ENCODE measurements around the gene NEAT1.

Gene NEAT1

DNA sequence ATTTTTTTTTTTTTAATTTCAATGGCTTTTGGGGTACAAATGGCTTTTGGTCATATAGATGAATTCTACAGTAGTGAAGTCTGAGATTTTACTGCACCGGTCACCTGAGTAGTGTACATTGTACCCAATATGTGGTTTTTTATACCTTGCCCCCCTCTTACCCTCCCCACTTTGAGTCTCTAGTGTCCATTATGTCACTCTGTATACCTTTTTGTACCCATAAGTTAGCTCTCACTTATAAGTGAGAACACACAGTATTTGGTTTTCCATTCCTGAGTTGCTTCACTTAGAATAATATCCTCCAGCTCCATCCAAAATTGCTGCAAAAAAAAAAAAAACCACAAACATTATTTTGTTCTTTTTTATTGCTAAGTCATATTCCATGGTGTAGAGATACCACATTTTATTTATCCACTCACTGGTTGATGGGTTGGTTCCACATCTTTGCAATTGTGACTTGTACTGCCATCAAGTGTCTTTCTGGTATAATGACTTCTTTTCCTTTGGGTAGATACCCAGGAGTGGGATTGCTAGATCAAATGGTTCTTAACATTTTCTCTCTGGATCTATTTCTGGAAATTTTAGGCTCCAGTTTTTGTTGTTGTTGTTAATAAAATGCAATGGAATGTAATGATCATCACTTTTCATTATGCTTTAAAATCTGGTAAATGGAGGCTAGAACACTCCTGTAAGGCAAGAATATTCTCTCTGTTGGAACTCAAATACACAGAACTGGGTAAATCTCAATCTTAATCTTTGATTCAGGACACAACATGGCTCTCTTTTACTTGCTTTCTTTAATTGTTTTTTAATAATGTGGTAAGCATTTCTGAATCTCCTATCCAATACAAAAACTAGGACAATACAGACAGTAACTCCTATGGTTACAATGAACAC is 10.3 kb downstream of the NEAT1 start:
- in situ Hi-C loops (cut with MboI; ENCODE audit: low sequenced_read_pairs) = no loop called here

DNA sequence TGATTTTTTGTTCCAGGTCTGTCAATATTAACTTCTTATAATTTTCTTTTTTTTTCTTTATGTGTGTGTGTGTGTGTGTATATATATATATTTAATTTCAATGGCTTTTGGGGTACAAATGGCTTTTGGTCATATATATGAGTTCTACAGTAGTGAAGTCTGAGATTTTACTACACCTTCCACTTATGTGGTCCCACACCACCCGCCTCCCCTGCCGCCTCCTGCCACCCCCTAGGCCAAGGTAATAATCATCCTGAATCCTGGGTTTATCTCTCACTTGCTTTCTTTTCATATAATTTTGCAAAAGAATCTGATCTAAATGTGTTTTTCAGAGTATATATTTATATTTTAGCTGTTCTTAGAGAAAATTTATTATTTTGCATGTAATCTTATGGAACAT is 11.1 kb downstream of the NEAT1 start:
- in situ Hi-C loops (cut with MboI; ENCODE audit: low sequenced_read_pairs) = no loop called here

DNA sequence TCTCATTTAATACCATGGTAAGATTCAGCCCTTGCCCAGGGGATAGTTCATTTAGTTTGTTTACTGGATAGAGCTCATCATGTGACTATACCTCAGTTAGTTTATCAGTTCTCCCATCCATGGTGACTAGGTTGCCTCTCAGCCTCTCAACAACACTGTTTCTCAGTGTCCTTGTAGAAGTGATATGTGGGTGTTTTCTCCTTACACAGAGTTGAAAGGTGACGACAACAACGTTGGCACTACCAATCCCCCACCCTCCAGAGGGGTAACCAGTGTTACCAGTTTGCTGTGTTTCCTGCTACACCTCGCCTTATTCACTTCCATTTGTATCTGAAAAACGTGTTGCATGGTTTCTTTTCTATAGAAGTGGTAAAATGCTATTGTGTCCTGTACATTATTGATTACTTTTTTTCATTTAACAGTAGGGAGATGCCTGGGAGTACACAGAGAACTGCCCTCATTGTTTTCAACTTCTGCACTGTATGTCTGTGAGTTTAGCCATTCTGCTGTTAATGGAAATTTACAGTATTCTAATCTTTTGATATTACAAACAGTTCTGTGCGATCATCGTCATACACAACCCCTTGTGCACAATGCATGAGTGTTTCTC is 11.6 kb downstream of the NEAT1 start:
- in situ Hi-C loops (cut with MboI; ENCODE audit: low sequenced_read_pairs) = no loop called here

DNA sequence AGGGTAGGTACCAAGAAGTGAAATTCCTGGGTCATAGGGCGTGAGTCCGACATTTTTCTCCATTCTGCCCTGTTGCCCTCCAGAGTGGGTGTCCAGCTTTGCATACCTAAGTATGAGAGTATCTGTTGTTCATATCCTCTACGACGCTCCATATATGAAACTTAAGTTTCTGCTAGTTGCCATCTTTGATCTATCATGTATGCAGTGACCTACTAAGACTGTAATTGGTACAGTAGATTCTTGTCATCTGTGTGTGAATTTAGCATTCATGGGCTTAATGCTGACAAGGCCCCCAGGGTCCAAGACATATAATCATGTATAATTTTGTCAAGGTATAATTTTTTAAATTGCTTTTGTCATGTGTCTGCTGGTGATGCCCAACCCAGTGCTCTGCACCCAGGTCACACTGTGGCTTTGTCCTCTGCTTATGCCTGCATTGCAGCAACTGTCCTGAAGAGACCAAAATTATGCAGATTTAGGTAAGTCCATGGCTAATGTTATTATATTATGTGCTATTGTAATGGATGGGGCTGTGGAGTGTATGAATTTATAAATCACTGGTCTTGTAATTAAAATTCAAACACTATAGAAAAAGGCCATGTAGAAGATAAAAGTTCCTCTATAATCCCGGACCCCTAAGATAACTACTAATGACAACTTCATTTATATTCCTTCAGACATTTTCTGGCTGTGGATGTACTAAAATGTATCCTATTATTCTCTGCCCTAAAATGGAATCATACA is 12.2 kb downstream of the NEAT1 start:
- in situ Hi-C loops (cut with MboI; ENCODE audit: low sequenced_read_pairs) = no loop called here

DNA sequence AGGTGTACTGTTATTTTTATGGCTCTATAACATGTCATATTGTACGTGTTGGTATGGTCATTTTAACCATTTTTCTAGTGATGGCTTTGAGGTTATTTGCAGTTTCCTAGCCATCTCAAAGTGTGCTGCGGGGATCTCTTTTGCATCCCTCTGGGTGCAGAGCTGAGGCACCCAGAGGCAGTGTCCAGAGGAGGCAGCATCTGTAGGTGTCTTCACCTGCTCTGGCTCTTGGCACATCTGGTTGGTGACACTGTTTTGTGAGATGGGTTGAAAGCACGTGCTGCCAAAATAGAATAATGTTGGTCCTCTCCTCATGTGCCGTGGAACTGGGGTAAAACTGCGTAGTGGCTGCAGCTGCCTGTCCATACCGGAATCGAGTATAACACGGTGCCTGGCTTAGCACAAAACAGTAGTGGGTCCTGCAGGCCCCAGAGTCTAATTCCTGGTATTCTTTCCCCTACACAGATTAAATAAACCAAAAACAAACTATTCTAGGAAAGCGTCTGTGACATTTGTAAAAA is 12.9 kb downstream of the NEAT1 start:
- in situ Hi-C loops (cut with MboI; ENCODE audit: low sequenced_read_pairs) = no loop called here

DNA sequence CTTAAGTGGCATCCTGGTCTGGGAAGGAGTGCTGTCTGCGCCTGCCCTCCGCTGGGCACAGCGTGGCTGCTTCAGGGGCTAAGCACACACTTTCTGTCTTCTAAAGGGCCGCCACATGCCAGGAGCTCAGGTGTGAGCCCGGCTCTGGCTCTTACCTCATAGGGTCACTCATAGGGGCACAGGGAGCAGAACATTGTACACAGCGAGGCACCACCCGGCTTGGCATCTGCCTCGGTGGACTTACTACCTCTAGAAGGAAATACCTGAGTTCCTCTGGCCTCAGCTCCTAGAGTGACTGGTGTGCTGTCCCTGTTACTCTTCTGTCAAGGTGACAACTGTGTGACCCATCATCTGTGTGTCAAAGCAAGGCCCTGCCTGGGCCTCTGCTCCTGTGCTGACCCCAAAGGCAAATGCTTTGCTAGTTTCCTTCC is 13.4 kb downstream of the NEAT1 start:
- in situ Hi-C loops (cut with MboI; ENCODE audit: low sequenced_read_pairs) = no loop called here

DNA sequence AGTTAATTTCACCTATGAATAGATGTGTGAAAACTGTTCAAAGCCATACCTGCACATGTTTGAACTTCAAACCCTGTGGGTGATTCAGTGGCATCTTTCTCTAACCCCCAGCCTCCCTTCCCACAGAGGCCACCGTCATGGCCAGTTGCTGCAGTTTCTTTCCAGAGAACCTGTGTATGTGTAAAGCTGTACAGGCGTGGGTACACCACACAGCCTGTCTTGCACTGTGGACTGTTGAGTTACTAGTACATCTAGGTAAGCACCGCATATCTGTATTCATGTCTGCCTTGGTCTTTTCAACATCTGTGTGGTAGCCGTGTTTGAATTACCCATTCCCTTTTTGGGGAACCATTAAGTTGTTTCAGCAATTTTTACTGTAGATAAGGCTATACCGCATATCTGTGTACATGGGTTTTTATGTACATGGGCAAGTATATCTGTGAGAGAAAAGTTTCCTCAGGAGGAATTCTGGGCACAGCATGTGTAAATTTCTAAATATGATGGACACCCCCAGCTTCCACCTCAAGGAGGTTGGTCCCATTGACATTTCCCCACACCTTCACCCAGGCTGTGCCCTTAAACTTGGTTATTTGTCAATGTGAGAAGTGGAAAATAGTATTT is 13.9 kb downstream of the NEAT1 start:
- in situ Hi-C loops (cut with MboI; ENCODE audit: low sequenced_read_pairs) = no loop called here

DNA sequence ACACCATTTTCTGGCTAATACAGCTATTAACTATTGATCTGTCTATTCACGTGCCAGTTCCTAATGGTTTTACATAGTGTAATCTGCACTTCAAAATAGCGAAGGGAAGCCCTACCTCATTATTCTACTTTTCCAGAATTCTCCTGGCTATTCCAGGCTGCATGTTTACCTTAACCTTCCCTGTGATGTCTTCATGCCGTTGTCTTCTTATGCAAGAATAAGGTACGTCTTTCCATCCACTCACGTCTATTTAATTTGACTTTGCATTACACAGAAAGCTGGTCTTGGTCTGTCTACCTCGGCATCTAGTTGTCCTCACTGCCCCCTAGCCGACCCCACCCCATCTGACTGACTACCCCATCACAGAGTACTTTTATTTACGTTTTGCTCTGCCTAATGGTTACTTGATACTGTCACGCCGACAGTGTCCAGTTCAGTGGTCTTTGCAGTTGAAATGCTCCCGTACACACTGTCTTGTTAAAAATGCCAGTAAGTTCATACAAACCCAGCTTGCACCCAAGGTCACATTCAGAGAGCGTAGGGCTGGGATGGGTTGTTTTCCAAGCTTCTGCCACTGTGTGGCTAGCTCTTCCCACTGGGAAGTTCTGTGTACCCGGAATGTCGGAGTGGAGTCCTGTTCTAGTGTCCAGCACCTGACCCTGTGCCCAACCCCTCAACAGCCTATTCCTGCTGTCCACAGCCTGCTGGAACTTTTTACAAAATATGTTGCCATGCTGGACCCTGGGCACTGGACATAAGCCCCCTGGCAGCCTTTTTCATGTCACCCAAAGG is 15.0 kb downstream of the NEAT1 start:
- in situ Hi-C loops (cut with MboI; ENCODE audit: low sequenced_read_pairs) = no loop called here

DNA sequence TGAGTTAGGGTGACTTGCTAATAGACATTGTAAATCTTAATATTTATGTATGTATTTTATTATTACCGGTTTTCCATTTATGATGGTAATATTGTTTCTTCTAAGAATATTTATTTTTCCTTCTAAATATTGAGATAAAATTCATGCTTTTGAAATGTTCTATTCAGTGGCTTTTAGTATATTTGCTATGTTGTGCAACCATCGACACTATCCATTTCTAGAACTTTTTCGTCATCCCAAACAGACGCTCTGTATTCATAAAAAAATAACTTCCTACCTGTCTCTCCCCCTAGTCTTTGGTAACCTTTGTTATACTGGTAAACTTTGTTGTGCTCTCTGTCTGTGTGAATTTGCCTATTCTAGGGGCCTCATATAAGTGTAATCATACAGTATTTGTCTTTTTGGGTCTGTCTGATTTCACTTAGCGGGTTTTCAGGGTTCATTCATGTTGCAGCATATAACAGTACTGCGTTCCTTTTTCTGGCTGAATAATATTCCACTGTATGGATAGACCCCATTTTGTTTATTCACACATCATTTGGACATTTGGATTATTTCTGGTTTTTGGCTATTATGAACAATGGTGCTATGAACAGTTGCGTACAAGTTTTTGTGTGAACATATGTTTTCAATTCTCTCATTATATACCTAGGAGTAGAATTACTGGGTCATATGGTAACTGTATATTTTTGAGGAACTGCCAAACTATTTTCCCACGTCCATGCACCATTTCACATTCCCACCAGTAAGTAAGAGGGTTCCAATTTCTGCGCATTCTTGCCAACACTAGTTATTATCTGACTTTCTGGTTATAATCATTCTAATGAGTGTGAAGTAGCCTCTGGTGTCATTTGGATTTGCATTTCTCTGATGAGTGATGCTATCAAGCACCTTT is 15.9 kb downstream of the NEAT1 start:
- in situ Hi-C loops (cut with MboI; ENCODE audit: low sequenced_read_pairs) = no loop called here

DNA sequence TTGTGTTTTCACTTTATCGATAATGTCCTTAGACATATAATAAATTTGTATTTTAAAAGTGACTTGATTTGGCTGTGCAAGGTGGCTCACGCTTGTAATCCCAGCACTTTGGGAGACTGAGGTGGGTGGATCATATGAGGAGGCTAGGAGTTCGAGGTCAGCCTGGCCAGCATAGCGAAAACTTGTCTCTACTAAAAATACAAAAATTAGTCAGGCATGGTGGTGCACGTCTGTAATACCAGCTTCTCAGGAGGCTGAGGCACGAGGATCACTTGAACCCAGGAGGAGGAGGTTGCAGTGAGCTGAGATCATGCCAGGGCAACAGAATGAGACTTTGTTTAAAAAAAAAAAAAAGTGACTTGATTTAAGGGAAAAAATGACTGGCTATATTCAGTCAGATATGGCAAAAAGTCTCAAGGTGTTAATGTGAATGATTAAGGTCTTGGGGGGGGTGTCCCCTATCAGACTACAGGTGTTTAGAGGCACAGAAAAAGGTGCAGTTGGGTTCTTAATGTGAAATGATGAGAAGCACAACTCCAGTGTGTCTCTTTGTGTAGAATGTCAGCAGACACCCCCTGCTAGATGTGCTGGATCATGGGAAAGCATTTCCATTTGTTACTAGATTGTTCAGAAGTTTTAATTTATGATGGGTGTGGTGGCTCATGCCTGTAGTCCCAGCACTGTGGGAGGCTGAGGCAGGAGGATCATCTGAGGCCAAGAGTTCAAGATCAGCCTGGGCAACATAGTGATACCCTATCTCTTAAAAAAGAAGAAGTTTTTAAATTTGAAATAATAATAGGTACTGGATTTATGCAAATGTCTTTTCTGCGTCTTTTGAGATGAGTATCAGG is 17.0 kb downstream of the NEAT1 start:
- in situ Hi-C loops (cut with MboI; ENCODE audit: low sequenced_read_pairs) = no loop called here

DNA sequence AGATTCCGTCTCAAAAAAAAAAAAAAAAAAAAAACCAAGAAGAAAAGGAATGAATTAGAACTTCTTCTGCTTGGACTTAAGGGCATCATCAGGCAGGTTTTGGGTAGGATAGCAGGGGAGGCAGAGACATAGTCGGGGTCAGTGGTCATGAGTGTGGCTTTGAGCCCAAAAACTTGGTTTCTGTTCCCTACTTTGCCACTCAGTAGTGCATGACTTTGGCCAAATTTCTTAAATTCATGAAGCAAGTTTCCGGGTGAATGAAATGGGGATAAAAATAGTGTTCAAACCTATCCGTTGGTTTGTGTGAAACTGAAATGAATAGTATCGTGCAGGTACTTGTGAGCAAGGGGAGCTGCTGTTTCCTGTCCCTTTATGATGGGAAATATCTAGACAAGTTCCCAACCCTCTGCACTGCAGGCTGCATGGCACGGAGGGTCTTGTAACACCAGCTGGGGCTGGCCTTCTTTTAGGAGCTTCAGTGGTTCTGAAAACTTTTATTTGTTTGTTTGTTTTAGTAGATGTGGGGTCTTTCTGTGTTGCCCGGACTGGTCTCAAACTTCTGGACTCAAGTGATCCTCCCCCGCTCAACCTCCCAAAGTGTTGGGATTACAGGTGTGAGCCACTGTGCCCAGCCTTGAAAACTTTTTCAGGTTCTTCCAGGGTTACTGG is 18.4 kb downstream of the NEAT1 start:
- in situ Hi-C loops (cut with MboI; ENCODE audit: low sequenced_read_pairs) = no loop called here

DNA sequence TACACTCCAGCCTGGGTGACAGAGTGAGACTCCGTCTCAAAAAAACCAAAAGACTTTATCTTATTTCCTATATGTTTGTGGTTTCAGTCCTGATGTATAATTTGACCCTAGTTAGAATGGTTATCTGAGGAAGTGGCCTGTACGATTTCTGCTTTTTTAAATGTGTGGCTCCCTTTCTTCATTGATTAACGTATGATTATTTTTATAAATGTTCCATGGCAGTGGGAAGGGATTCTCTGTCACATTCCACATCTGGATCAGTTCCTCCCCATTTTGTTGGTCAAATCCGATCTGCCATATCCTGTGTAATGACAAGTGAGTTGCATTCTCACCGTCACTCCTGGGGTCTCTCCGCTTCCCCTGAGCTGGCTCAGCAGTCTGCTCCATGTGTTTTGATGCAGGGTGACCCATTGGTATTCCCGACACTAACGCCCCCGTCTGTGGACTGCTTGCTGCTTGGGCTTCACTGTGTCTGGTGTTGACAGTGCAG is 20.3 kb downstream of the NEAT1 start:
- in situ Hi-C loops (cut with MboI; ENCODE audit: low sequenced_read_pairs) = no loop called here

DNA sequence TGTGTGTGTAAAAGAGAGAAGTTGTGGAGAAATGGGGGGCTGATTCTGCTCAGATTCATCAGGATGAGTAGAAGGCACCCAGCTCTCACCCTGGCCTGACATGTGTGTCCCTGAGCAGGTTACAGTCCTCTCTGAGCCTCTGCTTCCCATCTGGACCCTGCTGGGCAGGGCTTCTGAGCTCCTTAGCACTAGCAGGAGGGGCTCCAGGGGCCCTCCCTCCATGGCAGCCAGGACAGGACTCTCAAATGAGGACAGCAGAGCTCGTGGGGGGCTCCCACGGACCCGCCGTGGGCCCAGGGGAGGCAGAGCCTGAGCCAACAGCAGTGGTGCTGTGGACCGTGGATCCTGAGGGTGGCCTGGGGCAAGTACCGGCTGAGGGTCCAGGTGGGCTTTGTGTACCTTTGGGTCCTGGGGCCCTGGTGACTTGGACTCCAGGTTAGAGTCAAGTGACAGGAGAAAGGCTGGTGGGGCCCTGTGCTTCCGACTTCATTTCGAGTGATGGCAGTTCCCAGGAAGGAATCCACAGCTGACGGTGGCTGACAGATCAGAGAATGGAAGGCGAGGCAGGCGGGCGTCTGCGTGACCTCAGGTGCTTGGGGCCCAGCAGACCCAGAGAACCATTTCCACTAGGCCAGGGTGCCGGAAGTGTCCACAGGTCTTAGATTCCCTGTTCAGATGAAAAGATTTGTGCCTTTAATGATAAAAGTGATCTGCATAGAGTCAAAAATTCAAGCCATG is 21.9 kb downstream of the NEAT1 start:
- in situ Hi-C loops (cut with MboI; ENCODE audit: low sequenced_read_pairs) = no loop called here

DNA sequence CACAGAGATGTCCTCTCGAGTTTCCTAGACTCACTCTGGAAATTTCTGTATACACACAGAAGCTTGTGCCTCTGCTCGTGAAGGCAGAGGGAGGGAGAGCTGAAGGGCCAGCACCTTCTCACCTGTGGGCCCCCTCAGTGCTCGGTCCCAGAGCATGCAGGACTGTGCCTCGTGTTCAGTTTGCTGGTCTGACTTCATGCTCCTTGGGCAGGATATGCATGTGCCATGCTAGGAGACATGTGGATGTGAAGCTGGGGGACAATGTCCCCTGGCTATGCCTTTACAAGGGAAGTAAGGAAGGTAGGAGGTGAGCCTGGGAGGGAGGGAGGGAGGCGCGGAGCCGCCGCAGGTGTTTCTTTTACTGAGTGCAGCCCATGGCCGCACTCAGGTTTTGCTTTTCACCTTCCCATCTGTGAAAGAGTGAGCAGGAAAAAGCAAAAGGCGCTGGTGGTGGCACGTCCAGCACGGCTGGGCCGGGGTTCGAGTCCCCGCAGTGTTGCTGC is 22.6 kb downstream of the NEAT1 start:
- in situ Hi-C loops (cut with MboI; ENCODE audit: low sequenced_read_pairs) = no loop called here

DNA sequence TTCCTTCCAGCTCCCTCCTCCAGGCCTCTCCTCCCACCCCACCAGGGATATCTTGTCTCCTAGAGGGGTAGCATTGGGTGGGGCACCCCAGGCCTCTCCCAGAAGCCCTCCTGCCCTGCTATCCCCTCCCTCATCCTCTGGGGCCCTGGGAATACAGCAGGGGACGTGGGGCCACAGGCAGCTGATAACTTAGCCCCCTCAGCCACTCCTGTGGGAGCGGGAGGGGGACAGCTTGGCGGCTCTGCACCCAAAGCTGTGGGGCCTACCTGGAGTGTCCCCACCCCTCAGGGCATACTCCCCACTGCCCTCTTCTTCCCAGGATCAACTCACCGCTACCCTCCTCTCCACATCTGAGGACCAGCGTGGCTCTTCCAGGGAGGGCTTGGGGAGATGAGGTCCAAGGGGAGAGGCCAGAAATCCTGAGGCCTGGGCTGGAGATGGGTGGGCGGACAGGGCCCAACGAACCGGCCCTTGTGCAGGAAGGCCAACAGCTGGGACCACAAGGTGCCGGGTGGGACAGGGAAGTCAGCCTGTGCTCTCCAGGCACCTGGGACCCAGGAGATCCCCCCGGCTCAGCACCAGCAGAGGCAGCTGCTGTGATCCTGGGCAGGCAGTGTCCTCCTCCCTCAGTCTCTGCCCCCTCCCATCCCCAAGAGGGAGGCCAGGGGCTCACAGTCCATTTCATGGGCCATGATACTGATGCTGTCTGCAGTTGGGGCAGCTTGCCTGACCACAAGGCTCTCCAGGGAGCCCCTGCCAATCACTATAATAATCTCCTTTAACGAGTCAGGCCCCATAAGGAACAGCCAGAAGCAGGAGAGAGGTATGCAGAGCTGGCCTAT is 23.2 kb downstream of the NEAT1 start:
- in situ Hi-C loops (cut with MboI; ENCODE audit: low sequenced_read_pairs) = no loop called here

All from HL-60/S4 treated with retinoic acid at 250 ng/mL for 4 days and 3 days (cell line).